Loucy (cell line): ENCODE results near the gene MYEOV.

ENCODE experiments used
- CTCF ChIP-seq: fragments of 200-600 bp; sonication (generic); conservative IDR thresholded peaks from 2 replicates; pipeline ENCODE4 v1.5.1; 2014; ENCODE audit warnings: mild to moderate bottlenecking, antibody characterized with exemption, low read length
- EZH2phosphoT487 ChIP-seq: fragments of 200-600 bp; IDR thresholded peaks from 2 replicates; pipeline ENCODE4 v1.6.1; 2018; ENCODE audit warnings: antibody characterized with exemption, mild to moderate bottlenecking, moderate library complexity, borderline replicate concordance

- TF ChIP-seq EZH2phosphoT487, result no peak
- TF ChIP-seq CTCF, result no peak
These were observed 3.9 kb downstream of the MYEOV start for GRCh38 chr11:69297787-69298266.
